Activated T-cell treated with anti-CD3 and anti-CD28 coated beads for 1 hour (primary cell): ENCODE data around the gene TMLHE.
"Not testable (repeated sequence)": the region's sequence is repeated elsewhere in the genome, so short reads cannot be mapped to it uniquely, and the experiment has no call there.

ENCODE experiments used
- DNase-seq: peaks from one replicate; pipeline ENCODE4 v3.0.0-alpha.2; 2020; ENCODE audit warnings: low read depth

TMLHE gene

DNA sequence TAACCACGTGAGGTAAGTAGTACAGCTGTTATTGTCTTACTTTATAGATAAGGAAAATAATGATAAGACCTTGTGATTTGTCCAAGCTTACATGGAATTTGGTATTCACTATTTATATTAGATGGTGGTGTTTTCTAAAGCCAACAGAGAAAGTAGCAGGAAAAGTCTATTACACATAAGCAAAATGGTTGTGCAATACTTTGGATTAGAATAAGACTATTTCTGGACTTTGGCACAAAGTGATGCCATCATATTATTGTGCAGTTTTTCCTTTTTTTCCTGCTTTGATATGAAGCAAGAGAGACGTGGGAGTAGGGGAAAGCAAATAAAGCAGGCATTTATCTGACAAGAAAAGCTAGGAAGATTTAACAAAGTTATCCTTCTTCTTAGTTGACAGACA lies 117.6 kb downstream of the TMLHE start:
- not testable (repeated sequence) for DNase-seq

DNA sequence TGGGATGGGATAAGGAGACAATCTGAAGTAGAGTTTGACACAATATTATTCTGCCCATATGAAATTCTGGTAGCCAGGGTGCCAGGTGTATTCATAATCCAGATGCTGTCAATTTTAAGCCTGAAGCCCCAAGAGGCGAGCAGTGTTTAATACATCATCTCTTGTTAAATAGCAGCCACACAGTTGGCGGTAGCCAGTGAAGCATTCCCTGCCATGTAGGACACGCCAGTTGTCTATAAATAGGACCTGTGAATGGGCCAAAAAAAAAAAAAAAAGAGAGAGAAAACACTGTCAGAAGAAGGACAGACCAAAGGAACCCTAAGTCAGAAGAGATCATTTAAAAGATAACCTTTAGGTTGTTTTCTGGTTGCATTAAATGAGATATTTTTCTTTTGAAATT lies 121.3 kb downstream of the TMLHE start:
- not testable (repeated sequence) for DNase-seq

DNA sequence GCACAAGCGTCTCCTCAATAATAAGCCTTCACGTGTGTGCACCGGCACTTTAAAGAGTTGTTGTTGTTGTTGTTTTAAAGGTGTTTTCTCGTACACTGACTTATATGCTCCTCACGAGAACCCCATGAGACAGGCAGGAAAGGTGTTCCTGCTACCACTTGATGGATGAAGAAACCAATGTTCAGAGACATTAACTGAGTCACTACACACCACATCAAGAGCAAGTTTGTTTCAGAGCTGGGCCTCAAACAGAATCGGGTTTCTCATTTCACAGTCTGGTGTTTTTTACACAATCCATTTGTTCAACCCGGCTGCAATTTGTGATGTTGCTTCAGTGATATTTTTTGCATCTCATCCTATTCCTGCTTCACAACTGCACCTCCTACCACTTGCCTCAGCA lies 135.6 kb downstream of the TMLHE start:
- DNase-seq: not testable (repeated sequence)

DNA sequence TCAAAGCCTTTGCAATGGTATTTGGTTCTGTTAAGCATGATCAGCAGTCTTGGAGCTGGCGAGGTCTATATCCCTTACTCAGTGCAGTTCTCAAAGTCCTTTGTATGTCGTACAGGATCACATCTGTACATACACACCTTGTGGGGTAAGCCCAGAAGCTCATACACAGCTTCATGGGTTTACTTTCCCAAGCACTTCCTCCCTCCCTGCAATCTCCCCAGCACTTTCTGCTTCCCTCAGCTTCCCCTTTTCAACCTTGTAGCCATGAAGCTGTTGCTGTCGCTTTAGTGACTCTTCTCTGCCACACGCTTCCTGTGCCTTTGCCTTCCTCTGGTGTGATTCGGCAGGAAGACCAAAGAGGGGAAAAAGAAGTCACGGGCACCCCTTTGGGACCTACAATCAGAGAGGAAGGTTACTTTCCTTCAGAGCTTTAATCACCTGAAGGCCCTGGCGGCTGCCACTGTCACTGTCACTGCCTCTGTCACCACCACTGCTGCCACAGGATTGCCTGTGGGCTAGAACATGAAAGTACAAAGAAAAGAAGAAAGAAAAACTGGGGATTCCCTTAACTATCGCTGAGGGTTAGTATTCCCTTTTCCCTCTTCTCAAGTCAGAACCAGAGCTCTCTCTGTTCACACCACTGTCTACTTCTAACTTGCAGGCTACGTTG lies 146.3 kb downstream of the TMLHE start:
- not testable (repeated sequence) for DNase-seq

DNA sequence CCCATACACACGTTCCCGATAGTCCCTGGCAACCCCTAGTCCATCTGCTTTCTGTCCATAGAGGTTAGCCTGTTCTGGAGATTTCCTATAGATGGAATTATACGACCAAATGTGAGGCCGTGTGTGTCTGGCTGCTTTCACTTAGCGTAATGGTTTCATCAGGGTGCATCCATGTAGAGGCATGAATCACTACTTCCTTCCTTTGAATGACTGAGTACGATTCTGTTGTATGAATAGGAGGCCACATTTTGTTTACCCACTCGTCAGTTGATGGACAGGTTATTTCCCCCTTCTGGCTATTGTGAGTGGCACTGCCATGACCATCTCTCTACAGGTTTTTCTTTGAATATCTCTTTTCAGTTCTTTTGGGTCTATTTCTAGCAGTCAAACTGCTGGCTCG lies 152.3 kb downstream of the TMLHE start:
- not testable (repeated sequence) for DNase-seq

DNA sequence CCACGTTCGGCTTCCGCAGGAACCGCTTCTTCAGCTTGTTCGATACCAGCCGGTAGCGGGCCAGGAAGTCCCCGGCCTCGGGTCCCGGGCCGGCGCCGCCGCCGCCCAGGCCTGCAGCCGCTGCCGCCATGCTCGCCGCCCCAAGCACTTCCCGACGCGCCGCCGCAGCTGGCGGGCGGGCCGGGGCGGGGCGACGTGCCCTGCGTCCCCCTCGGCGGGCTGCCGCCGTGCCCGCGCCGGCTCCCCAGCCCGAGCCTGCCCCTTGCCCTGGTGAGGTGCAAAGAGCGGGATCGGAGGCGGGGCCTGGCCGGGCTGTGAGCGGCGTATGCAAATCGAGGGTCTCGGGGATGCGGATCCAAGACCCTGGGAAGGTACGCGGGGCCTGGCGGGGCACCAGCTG lies 154.3 kb downstream of the TMLHE start, which contains the start of gene F8A3:
Gene F8A3 (minus strand): TSS at position 150 of the 400 bp plus-strand sequence. CDS start 20 bp downstream, at position 130.
- DNase-seq: not testable (repeated sequence)

DNA sequence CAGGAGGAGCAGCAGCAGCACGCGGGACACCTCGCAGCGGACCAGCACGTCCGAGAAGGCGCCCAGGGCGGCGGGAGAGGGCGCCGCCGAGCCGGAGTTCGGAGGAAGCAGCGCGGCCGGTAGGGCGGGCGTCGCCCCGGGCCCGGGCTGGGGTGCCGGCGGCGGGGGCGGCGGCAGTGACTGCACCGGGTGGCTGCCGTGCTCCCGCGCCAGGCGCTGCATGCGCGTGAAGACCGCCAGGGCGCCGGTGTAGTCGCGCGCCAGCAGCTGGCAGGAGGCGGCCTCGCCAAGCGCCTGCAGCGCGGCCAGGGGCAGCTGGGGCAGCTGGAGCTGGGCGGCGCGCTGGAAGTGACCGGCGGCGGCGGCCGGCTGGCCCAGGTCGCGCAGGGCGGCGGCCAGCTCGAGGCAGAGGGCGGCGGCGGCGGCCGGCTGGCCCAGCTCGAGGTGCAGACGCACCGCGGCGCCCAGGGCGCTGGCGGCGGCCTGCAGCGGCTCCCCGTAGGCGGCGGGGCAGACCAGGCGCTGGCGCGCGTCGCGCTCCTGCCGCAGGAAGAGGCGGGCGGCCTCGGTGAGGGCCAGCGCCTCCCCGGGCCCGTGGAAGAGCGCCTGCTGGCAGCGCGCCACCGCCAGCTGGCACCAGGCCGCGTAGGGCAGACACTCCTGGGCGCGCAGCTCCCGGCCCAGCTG lies 154.8 kb downstream of the TMLHE start:
- DNase-seq: not testable (repeated sequence)

DNA sequence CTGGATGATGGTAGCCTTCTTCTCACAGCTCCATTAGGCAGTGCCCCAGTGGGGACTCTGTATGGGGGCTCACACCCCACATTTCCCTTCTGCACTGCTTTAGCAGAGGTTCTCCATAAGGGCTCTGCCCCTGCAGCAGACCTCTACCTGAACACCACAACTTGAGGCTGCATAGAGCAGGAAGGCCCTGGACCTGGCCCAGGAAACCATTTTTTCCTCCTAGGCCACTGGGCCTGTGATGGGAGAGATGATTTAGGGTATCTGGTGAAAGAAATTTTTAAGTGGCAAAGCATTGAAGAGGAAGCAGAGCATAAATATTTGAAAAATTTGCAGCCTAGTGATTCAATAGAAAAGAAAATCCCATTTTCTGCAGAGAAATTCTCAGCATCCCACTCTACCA lies 171.7 kb downstream of the TMLHE start:
- DNase-seq: no peak
